HL-60 (cell line): ENCODE measurements around the gene USO1.
A peak's percentile ranks its signal among the peaks of the same experiment; 100 is the strongest.

Source experiments
- DNase-seq, 2 experiments: peaks; one replicate each; pipeline ENCODE4 v3.0.0-alpha.2; 2010 to 2020; ENCODE audit warnings: low read depth in 1 of 2, low spot score in 1 of 2
- H3K27ac ChIP-seq: fragments of 250-450 bp; sonication (Bioruptor Pico); replicated peaks from 2 replicates; pipeline ENCODE4 v1.5.1; 2020; ENCODE audit warnings: mild to moderate bottlenecking, moderate library complexity
- H3K27me3 ChIP-seq: fragments of 250-450 bp; sonication (Bioruptor Pico); 2 replicates; pipeline ENCODE4 v1.5.1; 2021; ENCODE audit warnings: mild to moderate bottlenecking, moderate library complexity; ENCODE audit not compliant: insufficient read depth, poor library complexity, severe bottlenecking
- H3K4me3 ChIP-seq: replicated peaks from 2 replicates; pipeline ENCODE4 v1.5.1; 2011; ENCODE audit warnings: mild to moderate bottlenecking, control low read depth, low read length; ENCODE audit not compliant: insufficient read depth
- GABPA ChIP-seq: IDR thresholded peaks from 2 replicates; pipeline ENCODE4 v1.6.1; 2012; ENCODE audit warnings: low read depth
- POLR2AphosphoS5 ChIP-seq: IDR thresholded peaks from 2 replicates; pipeline ENCODE4 v1.6.1; 2012; ENCODE audit warnings: low read depth
- SPI1 ChIP-seq: IDR thresholded peaks from 2 replicates; pipeline ENCODE4 v1.6.1; 2012; ENCODE audit warnings: low read depth, mild to moderate bottlenecking, borderline replicate concordance
- TF ChIP-seq, protein P1 (sequence below): IDR thresholded peaks from one replicate; pipeline ENCODE4 v1.5.1; 2011; ENCODE audit warnings: low read length, control low read depth, inconsistent platforms; ENCODE audit not compliant: insufficient read depth
- TF ChIP-seq, protein P2 (sequence below): IDR thresholded peaks from 2 replicates; pipeline ENCODE4 v1.6.1; 2012; ENCODE audit warnings: low read depth; ENCODE audit not compliant: insufficient replicate concordance

Gene USO1

DNA sequence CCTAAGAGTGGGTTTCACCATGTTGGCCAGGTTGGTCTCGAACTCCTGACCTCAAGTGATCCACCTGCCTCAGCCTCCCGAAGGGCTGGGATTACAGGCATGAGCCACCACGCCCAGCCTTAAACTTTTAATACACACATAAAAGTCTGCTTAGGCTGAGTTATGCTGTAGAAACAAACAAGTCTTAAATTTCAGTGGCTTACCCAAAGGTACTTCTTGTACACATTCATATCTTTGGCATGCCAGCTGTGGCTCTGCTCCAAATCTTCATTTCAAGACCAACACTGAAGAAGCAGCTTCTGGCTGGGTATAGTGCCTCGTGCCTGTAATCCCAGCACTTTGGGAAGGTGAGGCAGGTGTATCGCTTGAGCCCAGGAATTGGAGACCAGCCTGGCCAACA lies 97.6 kb downstream of the USO1 start:
- H3K27me3 ChIP-seq, result no peaks in the 10 kb centered on the region
- no peak for DNase-seq
- no peak for TF ChIP-seq GABPA
- TF ChIP-seq POLR2AphosphoS5, result no peak
- TF ChIP-seq, protein P1, sequence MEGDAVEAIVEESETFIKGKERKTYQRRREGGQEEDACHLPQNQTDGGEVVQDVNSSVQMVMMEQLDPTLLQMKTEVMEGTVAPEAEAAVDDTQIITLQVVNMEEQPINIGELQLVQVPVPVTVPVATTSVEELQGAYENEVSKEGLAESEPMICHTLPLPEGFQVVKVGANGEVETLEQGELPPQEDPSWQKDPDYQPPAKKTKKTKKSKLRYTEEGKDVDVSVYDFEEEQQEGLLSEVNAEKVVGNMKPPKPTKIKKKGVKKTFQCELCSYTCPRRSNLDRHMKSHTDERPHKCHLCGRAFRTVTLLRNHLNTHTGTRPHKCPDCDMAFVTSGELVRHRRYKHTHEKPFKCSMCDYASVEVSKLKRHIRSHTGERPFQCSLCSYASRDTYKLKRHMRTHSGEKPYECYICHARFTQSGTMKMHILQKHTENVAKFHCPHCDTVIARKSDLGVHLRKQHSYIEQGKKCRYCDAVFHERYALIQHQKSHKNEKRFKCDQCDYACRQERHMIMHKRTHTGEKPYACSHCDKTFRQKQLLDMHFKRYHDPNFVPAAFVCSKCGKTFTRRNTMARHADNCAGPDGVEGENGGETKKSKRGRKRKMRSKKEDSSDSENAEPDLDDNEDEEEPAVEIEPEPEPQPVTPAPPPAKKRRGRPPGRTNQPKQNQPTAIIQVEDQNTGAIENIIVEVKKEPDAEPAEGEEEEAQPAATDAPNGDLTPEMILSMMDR, result no peak
- H3K4me3 ChIP-seq, result no peak overlapping the region
- no peak overlapping the region for H3K27ac ChIP-seq

DNA sequence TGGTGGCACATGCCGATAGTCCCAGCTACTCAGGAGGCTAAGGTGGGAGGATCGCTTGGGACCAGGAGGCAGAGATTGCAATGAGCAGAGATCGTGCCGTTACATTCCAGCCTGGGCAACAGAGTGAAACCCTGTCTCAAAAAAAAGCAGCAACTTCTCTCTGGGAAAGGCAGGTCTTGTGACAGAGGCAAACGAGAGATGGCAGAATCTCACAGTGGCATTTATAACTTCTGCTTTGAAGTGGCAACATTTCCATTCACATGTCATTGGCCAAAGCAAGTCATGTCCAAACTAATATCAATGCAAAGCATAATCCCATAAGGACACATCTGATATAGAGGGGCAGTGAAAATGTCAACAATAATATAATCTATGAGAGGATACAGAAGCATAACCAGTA lies 98.0 kb downstream of the USO1 start:
- no peak overlapping the region for H3K27ac ChIP-seq
- H3K4me3 ChIP-seq, result no peak overlapping the region
- TF ChIP-seq SPI1, result no peak
- no peak for TF ChIP-seq GABPA
- TF ChIP-seq POLR2AphosphoS5, result no peak
- TF ChIP-seq, protein P1, result no peak
- TF ChIP-seq, protein P2, sequence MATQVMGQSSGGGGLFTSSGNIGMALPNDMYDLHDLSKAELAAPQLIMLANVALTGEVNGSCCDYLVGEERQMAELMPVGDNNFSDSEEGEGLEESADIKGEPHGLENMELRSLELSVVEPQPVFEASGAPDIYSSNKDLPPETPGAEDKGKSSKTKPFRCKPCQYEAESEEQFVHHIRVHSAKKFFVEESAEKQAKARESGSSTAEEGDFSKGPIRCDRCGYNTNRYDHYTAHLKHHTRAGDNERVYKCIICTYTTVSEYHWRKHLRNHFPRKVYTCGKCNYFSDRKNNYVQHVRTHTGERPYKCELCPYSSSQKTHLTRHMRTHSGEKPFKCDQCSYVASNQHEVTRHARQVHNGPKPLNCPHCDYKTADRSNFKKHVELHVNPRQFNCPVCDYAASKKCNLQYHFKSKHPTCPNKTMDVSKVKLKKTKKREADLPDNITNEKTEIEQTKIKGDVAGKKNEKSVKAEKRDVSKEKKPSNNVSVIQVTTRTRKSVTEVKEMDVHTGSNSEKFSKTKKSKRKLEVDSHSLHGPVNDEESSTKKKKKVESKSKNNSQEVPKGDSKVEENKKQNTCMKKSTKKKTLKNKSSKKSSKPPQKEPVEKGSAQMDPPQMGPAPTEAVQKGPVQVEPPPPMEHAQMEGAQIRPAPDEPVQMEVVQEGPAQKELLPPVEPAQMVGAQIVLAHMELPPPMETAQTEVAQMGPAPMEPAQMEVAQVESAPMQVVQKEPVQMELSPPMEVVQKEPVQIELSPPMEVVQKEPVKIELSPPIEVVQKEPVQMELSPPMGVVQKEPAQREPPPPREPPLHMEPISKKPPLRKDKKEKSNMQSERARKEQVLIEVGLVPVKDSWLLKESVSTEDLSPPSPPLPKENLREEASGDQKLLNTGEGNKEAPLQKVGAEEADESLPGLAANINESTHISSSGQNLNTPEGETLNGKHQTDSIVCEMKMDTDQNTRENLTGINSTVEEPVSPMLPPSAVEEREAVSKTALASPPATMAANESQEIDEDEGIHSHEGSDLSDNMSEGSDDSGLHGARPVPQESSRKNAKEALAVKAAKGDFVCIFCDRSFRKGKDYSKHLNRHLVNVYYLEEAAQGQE, result no peak
- DNase-seq, result peak in 1 of 2 experiments; percentile 36
- no peaks in the 10 kb centered on the region for H3K27me3 ChIP-seq

DNA sequence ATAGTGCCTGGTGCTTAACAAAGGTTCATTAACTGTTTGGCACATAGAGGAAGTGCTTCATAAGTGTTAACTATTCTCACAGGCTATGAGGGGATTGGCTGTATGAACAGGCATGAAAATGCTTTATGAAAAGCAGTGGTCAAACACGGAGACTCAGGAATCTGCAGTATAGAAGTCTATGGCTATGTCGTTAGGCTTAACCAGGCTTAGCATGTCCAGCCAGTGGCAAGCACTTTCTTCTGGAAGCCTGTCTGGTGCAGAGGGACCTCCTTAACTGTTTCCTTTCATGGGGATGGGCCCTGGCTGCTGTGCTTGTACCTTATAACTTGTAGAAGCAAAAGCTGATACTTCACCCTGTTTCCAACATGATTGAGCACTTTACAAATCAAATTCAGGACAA lies 99.4 kb downstream of the USO1 start:
- no peak overlapping the region for H3K4me3 ChIP-seq
- H3K27ac ChIP-seq, result no peak overlapping the region
- TF ChIP-seq GABPA (no peak), SPI1 (peak; percentile 42; the same call in 1 of the 2 replicates)
- H3K27me3 ChIP-seq, result no peaks in the 10 kb centered on the region
- no peak for DNase-seq

DNA sequence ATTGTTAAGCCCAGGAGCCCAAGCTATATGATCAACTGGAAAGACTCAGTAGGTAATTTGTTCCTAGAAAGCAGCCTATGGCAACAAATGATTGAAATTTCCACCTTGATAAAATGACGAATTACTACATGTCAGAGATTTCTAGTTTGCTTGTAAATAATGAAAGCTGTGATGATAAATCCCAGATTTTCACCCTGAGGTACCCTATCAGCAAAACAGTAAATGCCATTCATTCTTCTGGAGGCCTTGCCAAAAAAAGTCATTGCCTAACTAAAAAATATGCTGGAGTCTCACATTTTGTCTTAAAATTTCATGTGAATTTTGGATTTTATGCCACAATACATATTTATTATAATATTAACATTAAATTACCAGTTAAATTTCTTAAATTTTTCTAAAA lies 106.5 kb downstream of the USO1 start:
- no peaks in the 10 kb centered on the region for H3K27me3 ChIP-seq
- DNase-seq, result no peak
- TF ChIP-seq GABPA, result no peak
- TF ChIP-seq SPI1, result no peak
- TF ChIP-seq, protein P2, result no peak
- TF ChIP-seq, protein P1, result no peak
- TF ChIP-seq POLR2AphosphoS5, result no peak
- no peak overlapping the region for H3K27ac ChIP-seq
- no peak overlapping the region for H3K4me3 ChIP-seq
